Kidney (tissue), 14 donors: ENCODE results near the gene GMEB2. TPM values are rescaled to one million over a fixed set of nuclear protein-coding genes. Genes with fewer than 3 reads are reported as not detected.

Experiments
- DNase-seq, 5 donors: peaks; one replicate each; pipeline ENCODE4 v3.0.0-alpha.2; 2013 to 2020
- FAIRE-seq: peaks from 2 replicates; lab custom pipeline; 2012; peaks lifted over from hg19 to GRCh38; lab: Jason Lieb, UNC
- H3K27ac ChIP-seq, 2 donors: one replicate each; pipeline ENCODE4 v1.7.0; 2013; ENCODE audit warnings: low read depth in 2 of 2, low read length in 2 of 2, inconsistent platforms in 1 of 2
- H3K27me3 ChIP-seq: one replicate; pipeline ENCODE4 v1.7.1; 2013; ENCODE audit warnings: low read length, inconsistent platforms; ENCODE audit not compliant: control insufficient read depth, insufficient read depth
- H3K36me3 ChIP-seq, 3 donors: one replicate each; pipeline versions ENCODE4 v1.7.0 to v1.7.1; 2013; ENCODE audit warnings: low read length in 3 of 3, control low read depth in 1 of 3, inconsistent platforms in 1 of 3; ENCODE audit not compliant: insufficient read depth in 3 of 3, control insufficient read depth in 2 of 3
- H3K4me1 ChIP-seq, 3 donors: one replicate each; pipeline versions ENCODE4 v1.7.0 to v1.7.1; 2013; ENCODE audit warnings: low read length in 3 of 3, inconsistent platforms in 1 of 3, low read depth in 1 of 3; ENCODE audit not compliant: control insufficient read depth in 2 of 3, insufficient read depth in 2 of 3
- H3K4me3 ChIP-seq, 3 donors: one replicate each; pipeline versions ENCODE4 v1.7.0 to v1.8.1; 2013; ENCODE audit warnings: low read length in 3 of 3, control low read depth in 1 of 3, inconsistent platforms in 1 of 3
- H3K9ac ChIP-seq, 3 donors: one replicate each; pipeline versions ENCODE4 v1.7.0 to v1.7.1; 2013; ENCODE audit warnings: low read length in 3 of 3, control low read depth in 1 of 3, inconsistent platforms in 1 of 3
- H3K9me3 ChIP-seq, 3 donors: one replicate each; pipeline versions ENCODE4 v1.7.0 to v1.7.1; 2013; ENCODE audit warnings: low read length in 3 of 3, control low read depth in 1 of 3, inconsistent platforms in 1 of 3; ENCODE audit not compliant: control insufficient read depth in 2 of 3, insufficient read depth in 1 of 3
- CTCF ChIP-seq: IDR thresholded peaks from 3 replicates; pipeline ENCODE4 v1.5.1; 2012; ENCODE audit warnings: mild to moderate bottlenecking, moderate library complexity, borderline replicate concordance; ENCODE audit not compliant: insufficient read depth; ENCODE audit errors: extremely low read depth
- intact Hi-C: fragments of 100-400 bp; cut with DNase I; formaldehyde crosslinking; loops from one replicate; pipeline ENCODE4 v1.11.1; 2022
- polyA plus RNA-seq: library from polyadenylated mRNA; stranded (reverse); fragments of 350-450 nt; fragmentation: Illumina TruSeq; extraction: RNeasy Lipid Tissue Mini Kit (QIAGEN cat#74804); gene quantifications from one replicate; pipeline ENCODE4 v1.2.3, GENCODE V29; 2014; ENCODE audit warnings: low read depth, low replicate concordance; ENCODE audit not compliant: insufficient read depth
- total RNA-seq: library from RNA; stranded (reverse); fragmentation: NEBNext Ultra II Directional; extraction: Animal tissue kit (Norgen Biotek cat#: 25700); gene quantifications from one replicate; pipeline ENCODE4 v1.2.1, GENCODE V29; 2021
- donor health status: control.
- donor health status: control.
- donor health status: control.
- donor health status: control.
- donor health status: control.
- donor health status: DM: yes; HTN: yes; CAD: no.
- donor health status: Normal renal cell carcinoma (clear cell type).

GMEB2 gene
- total and polyA plus RNA-seq, 2 donors from 2014 or later = 6.1 to 13.4 TPM

GRCh38 chr20:63643946-63644345 lies 17.0 kb upstream of the GMEB2 start:
- TF ChIP-seq CTCF = no peak
- Histone ChIP-seq H3K27me3 (no peaks in the 10 kb centered on the region), H3K4me3 (no peak overlapping the region), H3K27ac (no peak overlapping the region), H3K9me3 (no peaks in the 10 kb centered on the region), H3K36me3 (no peaks in the 10 kb centered on the region), H3K9ac (no peak overlapping the region), H3K4me1 (peaks cover 0 to 5% (median 0%) of the 10 kb centered on the region in 3 donors)
- no peak for FAIRE-seq
- intact Hi-C loops = no loop called here
- DNase-seq = peak in 2 of 5 donors; percentile 56 to 73

- DNase-seq (peak in 2 of 5 donors; percentile 68 to 82), FAIRE-seq (no peak)
- no peak overlapping the region for H3K4me3 ChIP-seq
- no peaks in the 10 kb centered on the region for H3K9me3 ChIP-seq
- intact Hi-C loops = no loop called here
- no peak overlapping the region for H3K9ac ChIP-seq
- no peak for TF ChIP-seq CTCF
- peaks cover 0 to 5% (median 0%) of the 10 kb centered on the region in 3 donors for H3K4me1 ChIP-seq
- H3K27me3 ChIP-seq = no peaks in the 10 kb centered on the region
- H3K36me3 ChIP-seq = no peaks in the 10 kb centered on the region
- H3K27ac ChIP-seq = no peak overlapping the region
Measured at GRCh38 chr20:63643499-63643898, 16.6 kb upstream of the GMEB2 start.

GRCh38 chr20:63642527-63643247 lies 15.8 kb upstream of the GMEB2 start:
- no peaks in the 10 kb centered on the region for H3K36me3 ChIP-seq
- no peaks in the 10 kb centered on the region for H3K27me3 ChIP-seq
- FAIRE-seq = no peak
- TF ChIP-seq CTCF = no peak
- peak overlapping the region in 1 of 3 donors; percentile 19 for H3K9ac ChIP-seq
- peak in 4 of 5 donors; percentile 33 to 89 (median 67) for DNase-seq
- H3K4me3 ChIP-seq = peak overlapping the region in 1 of 3 donors; percentile 37
- intact Hi-C loops = no loop called here
- H3K9me3 ChIP-seq = no peaks in the 10 kb centered on the region
- peaks cover 0 to 5% (median 0%) of the 10 kb centered on the region in 3 donors for H3K4me1 ChIP-seq
- no peak overlapping the region for H3K27ac ChIP-seq
